Kidney tubule cell (primary cell): ENCODE measurements around the gene PDCD1.
A peak's percentile ranks its signal among the peaks of the same experiment; 100 is the strongest.
"Not testable (repeated sequence)": the region's sequence is repeated elsewhere in the genome, so short reads cannot be mapped to it uniquely, and the experiment has no call there.

Source experiments
- DNase-seq: peaks from one replicate; pipeline ENCODE4 v3.0.0-alpha.2; 2018; ENCODE audit warnings: low spot score

PDCD1 gene

GRCh38 chr2:241813644-241814392 is 44.9 kb downstream of the PDCD1 start:
- no peak for DNase-seq

GRCh38 chr2:241812730-241813643 is 45.7 kb downstream of the PDCD1 start:
- DNase-seq: no peak

GRCh38 chr2:241811952-241812729 is 46.6 kb downstream of the PDCD1 start:
- no peak for DNase-seq

- no peak for DNase-seq
Observed at GRCh38 chr2:241811201-241811951, 47.3 kb downstream of the PDCD1 start.

- DNase-seq: no peak
Observed at GRCh38 chr2:241810307-241811200, 48.1 kb downstream of the PDCD1 start.

- DNase-seq: no peak
Observed at GRCh38 chr2:241809383-241810306, 49.0 kb downstream of the PDCD1 start.

- DNase-seq: no peak
Observed at GRCh38 chr2:241808721-241809382, 49.8 kb downstream of the PDCD1 start, which contains the start of gene NEU4. Gene NEU4, plus strand, starts transcription at chr2:241809193. Its CDS starts 5,292 bp downstream, at chr2:241814485.

- DNase-seq: no peak
Observed at GRCh38 chr2:241808051-241808720, 50.5 kb downstream of the PDCD1 start.

- not testable (repeated sequence) for DNase-seq
Observed at GRCh38 chr2:241806217-241806616, 52.5 kb downstream of the PDCD1 start.

GRCh38 chr2:241804326-241805229 is 54.1 kb downstream of the PDCD1 start:
- peak; percentile 29 for DNase-seq

- DNase-seq: peak; percentile 42
Observed at GRCh38 chr2:241803387-241804325, 55.0 kb downstream of the PDCD1 start.

- DNase-seq: no peak
Observed at GRCh38 chr2:241802421-241803318, 56.0 kb downstream of the PDCD1 start.

GRCh38 chr2:241801611-241802420 is 56.9 kb downstream of the PDCD1 start:
- no peak for DNase-seq
